GM18517 (cell line): ENCODE data around the gene CHD3.
A peak's percentile ranks its signal among the peaks of the same experiment; 100 is the strongest.
"Not testable (repeated sequence)": the region's sequence is repeated elsewhere in the genome, so short reads cannot be mapped to it uniquely, and the experiment has no call there.

Source experiments
- ATAC-seq: cut with Tn5 transposase; IDR thresholded peaks from one replicate; pipeline ENCODE4 v1.9.1; 2021; ENCODE audit warnings: mild to moderate bottlenecking, moderate library complexity; ENCODE audit not compliant: unreplicated experiment

Gene CHD3

GRCh38 chr17:7930841-7931631 lies 42.4 kb downstream of the CHD3 start:
- ATAC-seq: no peak

- ATAC-seq: peak; percentile 93
These were observed 43.3 kb downstream of the CHD3 start, which contains the start of the genes CNTROB and TRAPPC1 for GRCh38 chr17:7931709-7932482. Gene CNTROB, plus strand, starts transcription at chr17:7932206. Its CDS starts 874 bp downstream, at chr17:7933080. Gene TRAPPC1, minus strand, starts transcription at chr17:7931946. Its CDS starts 117 bp downstream, at chr17:7931829.

- no peak for ATAC-seq
These were observed 43.9 kb downstream of the CHD3 start for GRCh38 chr17:7932483-7932891.

- ATAC-seq: no peak
These were observed 44.4 kb downstream of the CHD3 start for GRCh38 chr17:7932949-7933348.

- ATAC-seq: no peak
These were observed 47.3 kb downstream of the CHD3 start for GRCh38 chr17:7935859-7936258.

GRCh38 chr17:7940034-7940433 lies 51.4 kb downstream of the CHD3 start:
- ATAC-seq: no peak

GRCh38 chr17:7940743-7941142 lies 52.2 kb downstream of the CHD3 start:
- no peak for ATAC-seq

GRCh38 chr17:7943291-7943690 lies 54.7 kb downstream of the CHD3 start:
- no peak for ATAC-seq

- ATAC-seq: no peak
These were observed 55.7 kb downstream of the CHD3 start for GRCh38 chr17:7944326-7944725.

GRCh38 chr17:7945651-7946050 lies 57.1 kb downstream of the CHD3 start:
- no peak for ATAC-seq

- ATAC-seq: no peak
These were observed 57.9 kb downstream of the CHD3 start for GRCh38 chr17:7946441-7946840.

GRCh38 chr17:7947651-7948050 lies 59.1 kb downstream of the CHD3 start:
- ATAC-seq: no peak

GRCh38 chr17:7950578-7950977 lies 62.0 kb downstream of the CHD3 start:
- no peak for ATAC-seq

- no peak for ATAC-seq
These were observed 62.7 kb downstream of the CHD3 start for GRCh38 chr17:7951143-7951792.

GRCh38 chr17:7953266-7953665 lies 64.7 kb downstream of the CHD3 start:
- not testable (repeated sequence) for ATAC-seq

GRCh38 chr17:7955414-7956227 lies 67.0 kb downstream of the CHD3 start:
- ATAC-seq: no peak

- no peak for ATAC-seq
These were observed 67.8 kb downstream of the CHD3 start for GRCh38 chr17:7956228-7956965.

GRCh38 chr17:7959503-7960253 lies 71.1 kb downstream of the CHD3 start:
- no peak for ATAC-seq

- ATAC-seq: no peak
These were observed 72.8 kb downstream of the CHD3 start for GRCh38 chr17:7961421-7961820.
